Hypothalamus (tissue), 51 donors: Measurements from ENCODE around the gene MGLL.

Experiments
- DNase-seq, 51 donors: peaks; one replicate each; lab custom pipeline; 2025; lab: John Stamatoyannopoulos, UW

The MGLL gene

DNA sequence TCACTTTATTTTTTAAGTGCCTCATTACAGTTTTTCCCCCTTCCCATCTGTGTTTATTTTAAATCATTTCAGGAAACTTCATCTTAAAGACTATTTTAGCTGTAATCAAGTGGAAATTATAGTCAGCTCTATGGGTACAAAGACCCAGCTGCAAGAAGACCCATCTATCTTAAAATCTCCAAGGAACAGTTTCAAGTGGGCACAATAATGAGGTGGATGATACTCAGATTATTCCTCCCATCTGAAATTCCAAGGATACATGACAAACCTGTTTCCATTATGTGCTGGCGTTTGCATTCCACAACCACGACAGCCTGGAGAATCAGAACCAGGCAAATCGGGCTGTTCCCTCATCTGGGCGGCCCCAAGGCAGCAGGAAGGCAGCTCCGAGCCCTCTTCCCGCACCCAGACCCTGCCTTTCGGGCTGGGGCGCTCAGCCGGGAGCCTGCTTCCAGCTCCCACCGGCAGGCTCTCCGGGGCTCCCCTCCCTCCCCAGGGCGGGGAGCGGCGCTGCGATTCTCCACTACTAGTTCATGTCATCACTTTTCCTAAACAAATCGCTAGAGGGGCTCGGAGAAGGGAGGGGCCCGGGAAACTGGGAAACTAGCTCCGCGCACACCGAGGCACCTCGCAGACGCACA lies at the start of gene MGLL:
TSS of gene MGLL (minus strand) at position 475 of the 641 bp plus-strand sequence. CDS start at position 278, 197 bp downstream.
- DNase-seq, result peak in 16 of 51 donors; percentile 17 to 76 (median 40)

DNA sequence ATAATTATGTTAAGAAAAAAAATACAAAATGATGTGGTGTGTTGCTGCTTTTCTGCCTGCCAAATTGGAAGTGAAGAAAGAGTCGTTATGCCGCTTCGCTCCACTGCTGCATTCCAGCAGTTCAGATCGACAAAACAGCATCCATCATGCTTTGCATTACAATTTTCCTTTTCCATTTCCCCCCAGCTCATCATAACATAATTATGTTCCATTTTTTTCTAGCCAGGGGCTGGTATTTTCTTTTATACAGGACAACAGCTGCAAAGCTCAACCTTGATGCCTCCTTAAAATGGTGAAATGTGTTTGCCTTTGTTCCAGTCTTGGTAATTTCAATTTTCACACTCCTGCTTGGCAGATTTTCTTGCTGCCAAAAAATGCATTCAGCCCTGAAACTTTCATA lies 47.8 kb upstream of the MGLL start:
- no peak for DNase-seq

DNA sequence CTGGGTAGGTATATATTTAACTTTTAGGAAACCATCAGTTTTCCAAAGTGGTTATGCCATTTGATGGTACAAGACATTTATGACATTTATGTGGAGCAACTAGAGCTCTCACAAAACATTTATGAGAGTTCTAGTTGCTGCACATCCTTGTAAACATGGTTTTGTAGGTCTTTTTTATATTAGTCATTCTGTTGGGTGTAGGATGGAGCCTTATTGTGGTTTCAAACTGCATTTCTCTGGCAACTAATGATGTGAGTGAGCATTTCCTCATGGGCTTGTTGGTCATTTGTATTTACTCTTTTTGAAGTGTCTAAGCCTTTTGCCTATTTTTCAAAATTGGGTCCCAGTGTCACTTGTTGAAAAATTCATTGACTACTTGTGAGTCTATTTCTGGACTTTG lies 45.7 kb upstream of the MGLL start:
- DNase-seq, result no peak

DNA sequence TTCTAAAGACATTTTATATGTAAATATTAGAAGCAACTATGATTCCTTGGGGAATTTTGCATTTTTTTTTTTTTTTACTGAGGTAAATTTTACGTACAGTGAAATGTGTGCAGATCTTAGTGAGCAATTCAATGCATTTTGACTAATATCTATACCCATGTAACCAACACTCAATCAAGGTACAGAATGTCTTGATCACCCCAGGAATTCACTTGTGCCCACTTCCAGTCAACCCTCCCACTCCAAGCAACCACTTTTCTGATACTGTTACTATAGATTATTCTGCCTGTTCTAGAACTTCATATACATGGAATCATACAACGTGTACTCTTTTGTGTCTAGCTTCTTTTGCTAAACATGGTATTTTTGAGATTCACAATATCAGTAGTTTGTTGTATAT lies 45.1 kb upstream of the MGLL start:
- no peak for DNase-seq

DNA sequence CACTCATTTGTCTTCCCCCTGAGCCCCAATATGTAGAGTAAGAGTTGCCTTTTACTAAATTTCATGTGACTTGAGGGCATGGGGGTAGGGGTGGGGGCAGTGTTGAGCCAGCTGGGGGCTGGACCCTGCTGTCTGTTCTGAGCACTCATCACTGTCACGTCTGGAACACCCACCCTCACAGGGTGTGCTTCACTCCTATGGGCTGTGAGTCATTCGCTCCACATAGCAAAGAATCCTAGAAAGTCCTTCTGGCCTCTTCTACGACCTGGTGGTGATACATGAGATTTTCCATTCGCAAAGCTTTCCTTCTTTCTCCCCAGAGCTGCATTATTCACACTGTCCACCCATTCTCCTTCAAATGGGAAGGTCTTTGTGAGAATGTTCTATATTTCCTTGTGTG lies 43.6 kb upstream of the MGLL start:
- no peak for DNase-seq

DNA sequence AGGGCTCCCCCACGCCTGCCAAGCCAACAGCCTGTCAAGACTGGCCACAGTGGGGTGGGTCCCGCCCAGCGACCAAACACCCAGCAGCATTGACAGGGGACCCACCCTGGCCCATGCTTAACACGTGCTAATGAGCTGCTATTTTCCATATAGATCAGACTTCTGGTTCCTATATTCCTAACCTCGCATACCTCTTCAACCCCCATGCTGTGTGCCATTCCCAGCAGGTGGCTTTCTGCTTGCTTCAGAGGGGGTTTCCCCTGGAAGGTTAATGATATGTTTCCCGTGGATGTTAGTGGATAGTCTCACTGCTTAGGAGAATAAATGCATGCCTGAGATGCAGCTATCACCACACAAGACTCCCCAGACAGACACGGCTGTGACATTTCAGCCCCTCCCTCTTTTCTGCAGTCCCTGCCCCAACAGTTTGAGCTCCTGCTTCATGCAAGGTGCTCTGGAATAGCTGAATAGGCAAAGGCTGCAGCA lies 37.9 kb upstream of the MGLL start:
- DNase-seq, result no peak

DNA sequence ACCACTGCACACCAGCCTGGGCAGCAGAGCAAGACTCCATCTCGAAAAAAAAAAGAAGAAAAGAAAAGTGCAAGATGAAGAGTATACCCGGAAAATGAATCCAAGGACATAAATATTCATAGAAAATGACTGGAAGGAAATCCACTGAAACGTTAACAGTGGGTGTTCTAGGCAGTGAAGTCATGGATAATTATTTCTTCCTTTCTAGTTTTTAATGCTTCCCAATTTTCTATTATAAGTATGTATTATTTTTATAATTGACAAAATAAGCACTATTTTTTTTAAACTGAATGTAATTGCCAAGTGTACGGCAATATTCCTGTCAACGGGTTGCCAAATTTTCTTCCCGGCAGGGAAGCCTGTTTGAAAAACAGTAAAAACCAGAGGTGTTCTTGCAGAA lies 37.4 kb upstream of the MGLL start:
- peak in 1 of 51 donors; percentile 36 for DNase-seq

DNA sequence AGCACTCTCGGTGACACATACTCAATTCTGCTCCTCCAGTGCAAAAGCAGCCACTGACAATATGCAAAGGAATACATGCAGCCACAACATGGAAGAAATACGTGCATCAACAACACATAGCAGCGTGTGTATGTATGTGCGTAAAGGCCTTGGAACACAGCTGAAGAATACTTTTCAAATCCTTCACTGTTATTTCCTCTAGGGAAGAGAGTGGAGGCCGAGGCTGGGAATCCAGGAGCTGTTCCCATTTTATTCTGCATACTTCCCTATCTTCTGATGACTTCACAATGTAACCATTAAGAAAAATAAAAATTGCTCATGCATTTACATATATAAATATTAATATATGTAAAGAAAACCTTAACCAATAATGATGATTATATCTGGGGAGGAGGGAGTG lies 36.6 kb upstream of the MGLL start:
- DNase-seq, result no peak

DNA sequence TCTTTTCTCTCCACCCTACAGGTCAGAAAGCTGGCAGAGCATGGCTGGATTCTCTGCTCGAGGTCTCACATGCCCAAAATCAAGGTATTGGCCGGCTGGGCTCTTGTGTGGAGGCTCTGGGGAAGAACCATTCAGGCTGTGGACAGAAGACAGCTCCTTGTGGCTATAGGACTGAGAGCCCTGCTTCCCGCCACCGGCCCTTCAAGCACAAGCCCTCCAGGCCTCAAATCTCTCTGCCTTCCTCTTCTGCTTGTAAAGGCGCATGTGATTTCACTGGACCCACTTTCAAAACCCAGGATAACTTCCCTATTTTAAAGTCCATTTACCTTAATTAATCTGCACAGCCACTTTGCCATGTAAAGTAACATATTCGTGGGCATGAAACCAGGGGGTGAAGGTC lies 36.2 kb upstream of the MGLL start:
- DNase-seq, result no peak

DNA sequence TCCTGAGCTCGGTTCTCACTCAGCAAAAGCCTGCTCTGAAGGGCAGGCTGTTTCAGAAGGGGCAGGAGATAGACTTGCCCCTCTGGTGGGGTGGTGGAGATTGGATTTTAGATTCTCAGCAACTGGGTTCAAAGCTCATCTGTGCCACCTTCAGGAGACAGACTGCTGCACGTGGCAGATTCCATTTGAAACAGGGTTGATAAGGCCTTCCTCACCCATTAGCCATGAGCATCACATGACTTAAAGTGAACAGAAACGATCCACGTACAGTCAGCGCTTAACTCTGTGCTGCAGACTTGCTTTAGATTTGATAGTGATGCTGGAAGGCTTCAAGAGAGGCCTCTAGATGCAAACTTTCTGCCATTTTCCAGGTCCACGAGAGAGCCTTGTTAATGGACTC lies 35.0 kb upstream of the MGLL start:
- no peak for DNase-seq

DNA sequence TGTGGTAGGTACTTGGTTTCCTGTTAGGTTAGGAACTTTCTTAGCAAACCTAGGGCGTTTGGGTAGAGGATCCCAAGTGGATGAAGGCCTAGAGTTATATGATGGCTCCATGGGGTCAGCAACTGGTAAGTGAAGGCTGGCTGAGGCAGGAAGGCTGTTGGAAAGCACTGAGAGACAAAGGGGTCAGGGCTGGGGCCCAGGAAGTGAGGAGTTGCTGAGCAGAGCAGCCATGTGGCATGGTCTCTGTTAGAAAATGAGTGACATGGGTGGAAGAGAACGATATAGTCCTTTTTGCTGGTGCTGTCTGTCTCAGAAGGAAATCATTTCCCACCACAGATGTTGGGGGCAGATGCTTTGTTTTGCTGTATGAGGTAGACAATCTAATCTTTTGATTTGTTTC lies 34.5 kb upstream of the MGLL start:
- DNase-seq, result no peak

DNA sequence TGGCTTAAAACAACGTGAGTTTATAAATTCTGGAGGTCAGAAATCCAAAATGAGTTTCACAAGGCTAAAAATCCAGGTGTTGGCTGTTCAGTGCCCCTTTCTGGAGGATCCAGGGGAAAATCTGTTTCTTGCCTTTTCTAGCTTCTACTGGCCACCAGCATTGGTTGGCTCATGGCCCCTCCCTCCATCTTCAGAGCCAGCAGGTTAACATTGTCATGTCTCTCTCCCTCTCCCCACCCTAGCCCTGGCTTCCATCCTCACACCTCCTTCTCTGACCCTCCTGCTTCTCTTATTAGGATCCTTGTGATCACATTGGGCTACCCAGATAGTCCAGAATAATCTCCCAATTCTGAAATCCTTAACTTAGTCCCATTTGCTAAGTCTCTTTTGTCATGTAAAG lies 32.9 kb upstream of the MGLL start:
- no peak for DNase-seq

DNA sequence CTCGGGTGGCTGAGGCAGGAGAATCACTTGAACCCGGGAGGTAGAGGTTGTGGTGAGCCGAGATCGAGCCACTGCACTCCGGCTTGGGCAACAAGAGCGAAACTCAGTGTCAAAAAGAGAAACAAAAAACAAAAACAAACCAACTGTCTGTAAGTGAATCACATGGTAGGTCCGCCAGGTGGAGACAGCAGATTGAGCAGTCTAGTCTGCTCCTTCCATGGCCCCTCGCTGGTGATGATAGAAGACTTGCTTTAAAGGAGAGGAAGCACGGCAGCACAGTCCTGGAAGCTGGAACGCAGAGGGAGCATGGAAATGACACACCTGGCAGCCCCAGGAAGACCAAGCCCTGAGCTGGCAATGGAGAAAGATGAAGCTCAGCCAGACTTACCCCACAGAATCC lies 31.4 kb upstream of the MGLL start:
- no peak for DNase-seq

DNA sequence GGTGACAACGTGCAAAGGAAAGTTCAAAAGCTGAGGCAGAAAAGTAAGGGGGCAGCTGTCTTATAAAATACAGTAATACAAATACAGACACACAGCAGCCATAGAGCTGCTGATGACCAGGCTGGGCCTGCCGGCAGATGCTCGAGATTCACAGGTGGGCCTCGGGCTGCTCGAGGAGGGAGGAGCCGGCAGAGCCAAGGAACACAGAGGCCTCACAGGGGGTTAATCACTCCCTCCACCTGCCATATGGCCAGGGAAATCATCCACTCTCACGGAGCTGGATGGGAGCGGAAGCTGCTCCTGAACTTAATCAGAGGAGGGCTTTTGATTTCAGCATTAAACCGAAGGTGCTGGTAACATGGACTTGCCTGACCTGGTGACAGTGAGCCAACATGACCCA lies 29.6 kb upstream of the MGLL start:
- DNase-seq, result no peak

DNA sequence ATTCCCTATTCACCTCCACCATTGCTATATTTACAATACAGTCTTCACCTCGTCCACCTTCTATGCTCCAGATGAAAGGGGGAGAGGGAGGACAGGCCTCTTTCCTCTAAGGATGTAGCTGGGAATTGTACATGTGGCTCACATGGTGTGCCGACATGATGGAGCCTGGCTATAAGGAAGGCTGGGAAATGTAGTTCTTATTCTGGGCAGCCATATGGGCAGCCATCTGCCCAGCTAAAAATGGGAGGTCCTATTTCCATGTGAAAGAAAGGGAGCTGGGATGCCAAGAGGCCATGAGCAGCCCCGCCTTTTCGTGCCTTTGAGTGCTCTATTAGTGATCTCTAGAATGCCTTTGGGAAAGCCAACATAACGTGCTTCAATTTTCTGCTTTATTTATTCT lies 27.1 kb upstream of the MGLL start:
- DNase-seq, result no peak

DNA sequence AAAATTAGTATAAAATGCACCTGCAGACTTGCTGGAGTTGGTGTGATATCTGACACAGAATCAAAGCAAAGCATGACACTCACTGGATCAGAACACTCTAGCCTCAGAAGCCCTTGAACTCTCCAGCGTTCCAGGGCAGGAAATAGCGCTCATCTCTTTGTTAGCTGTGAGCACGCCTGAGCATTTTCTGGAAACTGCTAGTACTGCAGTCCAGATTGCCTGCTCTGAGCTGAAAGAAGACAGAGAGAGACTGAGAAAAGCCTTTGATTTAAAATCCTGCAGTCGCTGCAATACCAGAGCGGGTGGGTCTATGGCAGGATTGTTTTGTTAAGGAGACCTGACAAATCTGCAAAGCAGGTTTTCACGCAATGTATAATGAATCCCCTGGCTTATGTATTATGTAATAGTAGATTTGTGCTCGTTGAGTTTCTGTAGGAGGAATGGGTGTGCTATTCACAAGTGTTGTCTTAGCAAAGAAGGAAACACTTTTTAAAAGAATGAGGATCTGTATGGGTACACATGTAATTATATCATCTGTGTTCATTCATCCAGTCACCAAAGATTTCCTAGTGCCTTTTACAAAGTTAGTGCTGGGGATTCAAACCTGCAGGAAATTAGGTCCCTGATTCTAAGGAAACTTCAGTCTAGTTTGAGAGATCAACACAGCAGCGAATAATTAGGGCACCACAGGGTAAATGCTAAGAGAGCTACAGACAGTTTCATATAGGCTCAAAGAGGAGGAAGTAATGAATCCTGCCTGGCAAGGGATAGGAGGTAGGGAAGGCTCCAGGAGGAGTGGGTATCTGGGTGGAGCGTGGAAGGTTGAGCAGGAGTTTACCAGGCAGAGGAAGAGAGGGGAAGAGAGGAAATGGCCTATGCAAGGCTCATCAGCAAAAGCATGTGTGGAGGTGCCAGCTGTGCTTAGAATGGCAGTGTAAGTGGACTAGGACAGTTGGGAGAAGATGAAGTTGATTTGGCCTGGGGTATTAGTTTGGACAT lies 26.1 kb upstream of the MGLL start:
- DNase-seq, result peak in 36 of 51 donors; percentile 4 to 69 (median 44)

DNA sequence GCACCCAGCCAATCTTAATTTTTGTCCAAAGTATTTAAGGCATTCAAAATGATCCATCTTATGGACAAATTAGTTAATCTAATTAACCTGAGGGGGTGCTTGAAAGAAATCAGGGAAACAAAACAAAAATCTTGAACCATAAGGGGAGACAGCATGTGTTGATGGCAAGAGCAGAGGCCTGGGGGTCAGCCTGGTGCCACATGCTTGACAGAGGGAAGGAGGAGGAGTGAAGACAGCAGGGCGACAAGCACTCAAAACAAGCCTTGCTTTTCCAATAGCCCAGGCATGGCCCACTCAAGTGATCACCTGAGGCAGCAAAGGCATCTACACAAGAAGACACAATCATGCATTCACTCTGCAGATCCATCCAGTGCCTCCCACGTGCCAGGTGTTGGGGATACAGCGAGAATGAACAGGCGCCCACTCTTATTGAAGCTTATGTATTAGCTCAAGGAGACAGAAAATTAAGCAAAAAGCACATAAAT lies 25.0 kb upstream of the MGLL start:
- DNase-seq, result peak in 2 of 51 donors; percentile 7 to 8

DNA sequence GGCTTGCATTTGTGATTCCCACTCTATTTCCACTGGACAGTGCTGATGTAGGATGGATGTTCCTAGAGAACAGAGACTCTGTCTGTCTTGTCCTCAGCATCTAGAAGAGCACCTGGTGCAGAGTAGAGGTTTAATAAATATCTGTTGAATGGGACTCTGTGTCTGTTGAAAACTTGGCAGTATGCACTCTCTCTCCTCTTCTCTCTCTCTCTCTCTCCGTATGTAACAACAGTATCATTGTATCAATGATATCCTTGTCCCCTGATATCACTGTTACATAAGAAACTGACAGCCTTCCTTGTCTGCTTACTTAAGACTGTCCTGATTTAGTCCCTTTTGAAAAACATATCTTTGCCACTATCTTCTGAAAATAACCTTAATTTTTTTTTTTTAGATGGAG lies 24.3 kb upstream of the MGLL start:
- DNase-seq, result no peak

DNA sequence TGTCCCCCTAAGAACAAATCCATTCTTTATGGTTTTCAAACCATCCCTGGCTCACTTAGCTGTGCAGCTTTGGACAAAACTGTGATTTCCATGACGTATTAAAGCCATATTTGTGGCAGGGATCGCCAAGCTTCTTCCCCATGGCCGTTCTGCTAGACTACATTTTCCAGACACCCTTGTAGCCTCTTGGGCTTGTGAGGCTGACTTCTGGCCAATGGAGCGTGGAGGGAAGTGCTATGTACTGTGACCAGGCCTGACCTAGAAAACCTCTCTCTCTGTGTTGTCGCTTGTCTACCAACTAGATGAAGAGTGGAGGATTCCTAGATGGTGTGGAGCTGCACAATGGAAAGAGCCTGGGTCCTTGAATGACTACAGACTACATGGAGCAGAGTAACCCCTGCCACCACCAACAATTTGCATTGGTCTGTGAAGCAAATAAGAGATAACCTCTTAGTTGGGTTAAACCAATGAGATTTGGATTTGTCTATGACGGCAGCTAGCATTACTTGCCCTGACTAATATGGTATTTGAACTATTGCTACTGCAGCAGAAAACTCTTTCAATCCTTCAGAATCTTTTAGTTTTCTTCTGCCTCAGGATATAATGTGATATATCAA lies 22.1 kb upstream of the MGLL start:
- no peak for DNase-seq

DNA sequence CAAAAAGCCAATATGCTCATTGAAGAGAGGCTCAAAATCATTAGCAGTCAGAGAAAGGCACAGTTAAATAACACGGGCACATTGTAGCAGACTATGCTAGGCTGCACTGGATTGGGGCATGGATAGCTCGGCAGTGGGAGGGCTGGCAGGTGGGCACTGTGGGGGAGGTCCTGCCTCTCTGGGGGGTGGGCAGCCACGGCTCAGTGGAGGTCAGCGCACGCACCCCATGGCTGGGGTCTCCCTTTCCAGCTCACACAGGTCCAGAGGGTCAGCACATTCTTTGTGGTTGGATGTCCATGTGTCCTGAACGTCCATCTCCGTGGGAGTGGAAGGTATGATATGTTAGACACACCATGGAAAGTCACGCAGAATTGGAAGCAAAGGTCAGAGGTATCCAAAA lies 18.4 kb upstream of the MGLL start:
- no peak for DNase-seq

DNA sequence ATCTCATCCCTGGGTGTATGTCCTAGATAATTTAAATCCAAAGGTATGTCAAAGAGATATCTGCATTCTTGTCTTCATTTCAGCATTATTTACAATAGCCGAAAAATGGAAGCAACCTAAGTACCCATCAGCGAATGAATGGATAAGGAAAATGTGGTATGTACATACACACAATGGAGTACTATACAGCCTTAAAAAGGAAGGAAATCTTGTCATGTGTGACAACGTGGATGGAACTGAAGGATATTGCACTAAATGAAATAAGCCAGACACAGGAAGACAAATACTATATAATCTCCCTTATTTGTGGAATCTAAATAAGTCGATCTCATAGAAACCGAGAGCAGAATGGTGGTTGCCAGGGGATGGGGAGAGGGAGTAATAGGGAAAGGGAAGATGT lies 16.8 kb upstream of the MGLL start:
- DNase-seq, result no peak
